GM23248 (cell line): Measurements from ENCODE around the gene TRPM1.

ENCODE experiments used
- EZH2 ChIP-seq: fragments of 200-600 bp; sonication (generic); IDR thresholded peaks from 2 replicates; pipeline ENCODE4 v1.6.1; 2018; ENCODE audit warnings: antibody characterized with exemption, mild to moderate bottlenecking; ENCODE audit not compliant: insufficient read depth, poor library complexity, severe bottlenecking
- EZH2phosphoT487 ChIP-seq: fragments of 200-600 bp; sonication (generic); IDR thresholded peaks from 2 replicates; pipeline ENCODE4 v1.6.1; 2018; ENCODE audit warnings: antibody characterized with exemption, moderate library complexity, mild to moderate bottlenecking, low read depth; ENCODE audit not compliant: insufficient read depth

- no peak for TF ChIP-seq EZH2
- TF ChIP-seq EZH2phosphoT487: no peak
Observed at GRCh38 chr15:31069360-31070000, 32.0 kb downstream of the TRPM1 start.
